Endothelial cell of hepatic sinusoid (primary cell): ENCODE data around the gene IL5RA.

ENCODE experiments used
- in situ Hi-C: cut with HindIII; loops from 2 replicates; pipeline ENCODE4 v1.10.0; 2017; ENCODE audit warnings: low sequenced_read_pairs

Gene IL5RA

GRCh38 chr3:3110299-3110630 is at the start of gene IL5RA:
TSS of gene IL5RA (minus strand) at chr3:3110374. CDS start at chr3:3104984, 5,390 bp downstream.
- in situ Hi-C loops, result no loop called here

DNA sequence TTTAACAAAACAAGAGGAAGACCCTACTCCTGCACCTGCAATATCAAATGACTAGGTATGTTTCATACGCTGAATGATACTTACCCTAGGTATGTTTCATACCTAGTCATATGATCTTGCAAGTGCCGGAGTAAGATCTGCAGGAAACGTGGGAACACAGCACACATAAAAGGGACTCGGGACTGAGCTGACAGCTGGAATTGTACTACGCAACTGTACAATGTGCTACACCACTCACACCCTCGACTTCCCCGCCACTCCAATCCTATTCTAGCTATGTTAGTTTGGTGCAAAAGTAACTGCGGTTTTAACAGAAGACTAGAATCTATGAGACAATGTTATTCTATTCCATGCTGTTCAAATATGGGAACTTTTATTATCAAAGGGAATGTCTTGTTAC is 47.3 kb upstream of the IL5RA start:
- in situ Hi-C loops, result no loop called here

- in situ Hi-C loops, result no loop called here
Measured at GRCh38 chr3:3154879-3155610, 44.9 kb upstream of the IL5RA start.

GRCh38 chr3:3151513-3151912 is 41.3 kb upstream of the IL5RA start:
- in situ Hi-C loops, result no loop called here

DNA sequence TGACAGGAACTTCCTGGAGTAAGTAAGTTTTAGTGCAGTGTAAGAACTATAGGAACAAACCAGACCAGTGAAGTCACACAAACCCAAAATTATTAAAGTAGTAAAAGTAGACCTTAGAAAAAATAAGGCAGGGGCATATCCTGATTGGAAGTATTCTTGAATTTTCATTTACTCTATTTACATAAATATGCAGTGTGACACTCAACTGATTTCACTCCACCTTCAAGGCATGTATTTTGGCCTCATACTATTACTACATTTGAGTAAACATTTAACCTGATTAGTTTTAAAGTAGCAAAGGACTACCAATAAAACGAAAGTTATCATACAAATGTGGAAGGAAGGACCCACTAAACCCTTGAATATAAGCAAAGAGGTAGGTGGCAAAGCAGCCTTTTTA is 39.4 kb upstream of the IL5RA start:
- in situ Hi-C loops, result no loop called here

DNA sequence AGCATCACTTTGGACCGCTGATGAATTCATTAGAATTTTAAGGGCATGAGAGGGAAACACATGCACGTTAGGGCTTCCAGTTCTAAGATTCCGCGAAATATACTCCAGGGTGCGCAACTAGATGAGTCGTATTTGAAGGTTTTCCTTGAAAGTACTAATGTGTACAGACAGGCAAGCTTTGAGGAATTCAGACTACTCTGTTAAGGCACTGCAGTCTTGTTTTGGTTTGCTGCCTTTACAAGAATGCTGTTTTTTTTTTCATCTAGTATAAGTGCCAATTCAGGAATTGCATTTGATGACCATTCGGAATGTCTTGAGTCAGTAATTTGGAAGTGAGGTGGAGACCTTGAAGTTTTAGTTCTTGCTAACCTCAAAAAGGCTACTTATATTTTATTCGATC is 35.7 kb upstream of the IL5RA start:
- in situ Hi-C loops, result no loop called here

DNA sequence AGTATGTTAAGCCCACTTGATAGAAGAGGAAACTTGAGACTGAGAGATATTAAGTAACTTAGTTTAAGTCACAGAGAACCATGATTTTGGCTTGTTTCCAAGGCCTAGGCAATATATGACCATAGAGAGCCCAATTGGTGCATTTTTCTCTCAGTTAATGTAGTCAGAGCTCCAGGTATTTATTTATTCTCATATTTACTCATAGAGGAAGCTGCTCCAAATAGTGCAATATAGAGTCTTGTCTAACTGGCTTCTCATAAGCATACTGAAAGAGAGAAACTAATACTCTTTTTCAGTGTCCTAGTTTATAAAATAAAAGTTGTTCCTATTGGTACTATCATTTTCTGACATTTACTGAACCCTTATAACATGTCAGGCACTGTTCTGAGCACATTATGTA is 31.8 kb upstream of the IL5RA start:
- in situ Hi-C loops, result no loop called here

DNA sequence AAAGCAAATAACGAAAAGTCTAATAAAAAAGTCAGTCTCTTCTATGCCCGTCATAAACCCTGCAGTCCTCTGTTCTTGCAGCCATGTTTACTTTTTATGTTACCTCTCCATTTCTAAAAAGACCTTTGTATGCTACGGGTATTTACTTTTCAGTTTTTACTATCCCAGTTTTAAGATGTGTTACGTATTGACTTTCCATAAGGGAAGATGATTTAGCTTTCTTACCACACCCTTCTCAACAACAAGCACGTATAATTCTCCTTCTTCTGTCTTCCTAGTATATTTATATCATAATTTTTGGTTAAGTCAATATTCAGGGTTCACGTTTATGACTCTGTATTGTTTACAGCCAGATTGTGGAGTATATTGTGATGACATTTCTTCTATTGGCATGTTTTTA is 27.4 kb upstream of the IL5RA start:
- in situ Hi-C loops, result no loop called here

DNA sequence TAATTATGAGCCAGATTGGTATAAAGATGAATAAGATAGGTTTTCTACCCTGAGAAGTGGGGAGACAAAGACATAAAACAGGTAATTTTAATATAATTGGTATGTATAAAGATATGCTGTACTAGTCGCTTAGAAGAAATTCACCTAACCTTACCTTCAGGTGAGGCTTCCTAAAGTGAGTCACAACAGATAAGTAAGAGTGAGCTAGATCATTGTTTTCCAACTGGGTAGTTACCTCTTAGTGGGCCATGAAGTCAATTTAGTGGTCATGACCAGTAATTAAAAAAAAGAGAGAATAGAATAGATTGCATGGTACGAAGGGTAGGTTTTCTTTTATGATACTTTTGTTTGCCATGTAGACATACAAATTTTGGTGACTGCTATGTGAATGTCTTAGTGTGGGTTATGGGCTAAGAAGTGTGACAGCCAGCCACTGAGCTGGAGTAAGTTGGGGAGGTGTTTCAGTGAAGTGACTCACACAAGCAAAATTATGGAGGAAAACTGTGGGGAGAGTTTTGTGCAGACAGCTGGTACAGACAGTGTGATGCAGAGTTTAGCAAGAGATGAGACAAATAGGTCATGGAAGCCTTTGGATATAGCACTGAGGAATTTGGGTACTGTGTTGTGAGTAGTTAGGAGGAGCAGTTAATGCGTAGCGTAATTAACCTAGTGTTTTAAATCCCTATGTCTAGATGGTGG is 24.7 kb upstream of the IL5RA start:
- in situ Hi-C loops, result no loop called here

DNA sequence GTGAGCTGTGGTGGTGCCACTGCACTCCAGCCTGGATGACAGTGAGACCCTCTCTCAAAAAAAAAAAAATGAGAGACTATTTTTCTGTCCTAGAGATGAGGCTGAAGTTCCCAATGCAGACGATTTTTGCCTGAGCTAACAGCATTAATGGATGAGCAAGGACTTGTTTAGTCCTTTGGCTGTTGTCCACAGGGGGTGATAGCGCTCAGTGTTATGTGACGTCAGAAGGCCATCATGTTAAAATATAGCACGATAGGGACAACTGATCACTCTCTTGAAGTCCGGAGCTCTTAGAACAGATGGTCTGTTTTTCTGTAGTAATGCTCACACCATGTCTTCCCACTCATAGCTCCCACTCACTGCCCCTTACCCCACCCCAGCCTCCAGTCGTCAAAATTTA is 23.3 kb upstream of the IL5RA start:
- in situ Hi-C loops, result no loop called here

DNA sequence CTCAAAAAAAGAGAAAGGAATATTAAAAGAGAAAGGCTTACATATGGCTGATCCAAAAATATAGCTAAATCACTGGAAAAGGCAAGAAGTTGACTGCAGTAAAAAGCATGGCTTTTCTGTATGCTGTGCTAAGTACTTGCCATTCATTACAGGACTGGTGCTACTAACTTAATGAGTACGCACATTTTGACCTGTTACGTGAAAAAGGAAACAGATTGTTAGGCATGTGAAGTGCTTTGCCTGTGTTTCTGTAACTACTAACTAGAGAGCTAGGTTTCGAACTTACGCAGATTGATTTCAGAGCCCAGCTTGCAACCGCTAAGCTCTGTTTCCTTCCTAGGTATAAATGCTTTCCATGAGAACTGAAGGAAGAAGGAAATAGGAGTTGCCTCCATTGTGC is 19.4 kb upstream of the IL5RA start:
- in situ Hi-C loops, result no loop called here

DNA sequence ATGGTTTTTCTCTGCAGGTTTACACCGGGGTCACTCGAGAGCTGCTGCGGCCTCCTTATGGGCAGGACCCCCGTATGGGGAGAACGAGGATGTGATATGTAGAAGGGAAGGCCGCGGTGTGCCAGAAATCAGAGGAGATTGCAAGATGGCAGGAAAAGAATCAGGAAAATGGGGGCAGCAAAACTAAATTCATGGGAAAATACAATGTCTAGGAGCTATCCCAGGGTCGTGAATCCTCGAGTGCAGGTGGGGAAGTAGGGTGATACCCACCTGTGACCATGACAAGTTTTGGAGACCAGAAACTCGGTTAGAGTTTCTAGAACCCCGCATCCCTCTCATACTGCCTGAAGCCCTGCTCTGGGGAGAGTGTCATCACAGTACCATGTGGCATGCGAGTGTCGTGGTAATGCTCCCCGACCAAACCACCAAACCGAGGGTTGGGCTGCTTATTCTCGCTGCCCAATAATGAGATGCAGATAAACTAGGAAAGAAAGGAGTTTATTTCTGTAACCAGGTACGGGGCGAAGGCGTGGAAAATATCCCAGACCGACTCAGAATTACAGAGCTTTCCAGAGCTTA is 17.3 kb upstream of the IL5RA start:
- in situ Hi-C loops, result no loop called here

DNA sequence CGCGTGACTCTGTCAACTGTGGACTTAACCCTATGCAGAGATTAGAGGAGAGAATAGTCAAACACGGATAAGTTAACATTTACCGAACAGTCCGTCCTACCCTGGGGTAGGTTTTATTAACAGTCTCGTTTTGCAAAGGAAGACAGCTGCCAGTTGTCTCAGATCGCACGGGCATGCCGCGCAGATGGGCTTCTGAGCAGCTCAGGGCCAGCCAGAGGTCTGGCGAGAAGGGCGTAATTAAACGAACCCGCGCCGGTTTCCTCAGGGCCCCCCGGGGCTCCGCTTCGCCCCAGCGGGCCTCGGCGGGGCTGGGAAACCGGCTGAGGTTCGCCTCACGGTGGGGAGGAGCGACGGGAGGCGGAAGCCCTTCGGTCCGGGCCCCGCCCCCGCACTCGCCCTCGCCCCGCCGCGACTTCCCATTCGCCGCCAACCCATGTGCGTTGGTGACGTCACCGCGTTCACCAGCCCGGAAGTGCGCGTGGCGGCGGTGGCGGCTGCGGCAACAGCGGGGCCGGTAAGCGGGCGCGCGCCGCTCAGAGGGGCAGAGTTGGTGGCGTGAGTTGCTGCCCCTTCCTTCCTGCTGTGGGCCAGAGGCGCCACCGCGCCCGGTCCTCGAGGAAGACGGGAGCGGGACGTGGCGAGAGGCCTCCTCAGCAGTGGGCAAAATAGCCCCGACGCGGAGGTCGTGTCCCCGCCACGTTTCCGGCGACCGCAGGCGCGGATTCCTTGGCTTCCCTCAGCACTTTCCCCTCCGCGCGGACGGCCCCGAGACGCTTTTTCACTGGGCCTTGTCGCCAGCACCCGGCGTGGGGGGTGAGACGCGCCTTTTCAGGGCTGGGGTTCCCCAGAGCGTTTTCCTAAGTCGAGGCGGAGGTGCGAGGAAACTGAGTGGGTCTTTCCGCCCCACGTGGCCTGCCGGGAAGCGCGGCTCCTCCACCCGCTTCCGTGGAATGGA is 16.6 kb upstream of the IL5RA start, which contains the start of gene TRNT1:
TRNT1 (plus strand) TSS at position 464 of the 955 bp plus-strand sequence. CDS start 2,101 bp downstream, outside the sequence.
- in situ Hi-C loops, result no loop called here

- in situ Hi-C loops, result no loop called here
Measured at GRCh38 chr3:3125977-3126376, 15.8 kb upstream of the IL5RA start.

- in situ Hi-C loops, result no loop called here
Measured at GRCh38 chr3:3119393-3119851, 9.2 kb upstream of the IL5RA start.

GRCh38 chr3:3117651-3118050 is 7.5 kb upstream of the IL5RA start:
- in situ Hi-C loops, result no loop called here

DNA sequence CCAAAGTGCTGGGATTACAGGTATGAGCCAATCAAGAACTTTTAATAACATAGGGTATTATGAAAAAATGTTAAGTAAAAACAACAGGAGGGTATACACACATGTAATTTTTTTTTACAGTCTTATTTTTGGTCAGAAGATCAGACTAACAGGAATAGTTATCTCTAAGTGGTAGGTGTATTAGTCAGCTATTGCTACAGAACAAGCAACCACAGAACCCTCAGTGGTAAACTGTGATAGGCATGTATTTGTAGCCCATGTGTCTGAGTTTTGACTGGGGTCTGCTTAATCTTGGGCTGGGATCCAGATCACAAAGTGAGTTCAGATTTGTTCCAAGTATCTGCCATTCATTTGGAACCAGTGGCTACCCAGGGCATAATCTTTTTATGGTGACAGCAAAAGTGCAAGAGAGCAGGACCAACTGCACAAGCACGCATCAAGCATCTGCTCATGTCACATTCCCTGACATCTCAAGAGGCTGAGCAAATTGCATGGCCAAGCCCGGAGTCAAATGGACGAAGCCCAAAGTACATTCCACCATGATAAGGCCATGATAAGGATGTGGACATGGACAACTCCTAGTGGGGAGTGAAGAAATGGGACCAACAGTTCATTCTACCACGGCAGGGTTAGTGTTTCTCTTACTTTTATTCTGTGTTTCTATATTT is 3.0 kb upstream of the IL5RA start:
- in situ Hi-C loops, result no loop called here

DNA sequence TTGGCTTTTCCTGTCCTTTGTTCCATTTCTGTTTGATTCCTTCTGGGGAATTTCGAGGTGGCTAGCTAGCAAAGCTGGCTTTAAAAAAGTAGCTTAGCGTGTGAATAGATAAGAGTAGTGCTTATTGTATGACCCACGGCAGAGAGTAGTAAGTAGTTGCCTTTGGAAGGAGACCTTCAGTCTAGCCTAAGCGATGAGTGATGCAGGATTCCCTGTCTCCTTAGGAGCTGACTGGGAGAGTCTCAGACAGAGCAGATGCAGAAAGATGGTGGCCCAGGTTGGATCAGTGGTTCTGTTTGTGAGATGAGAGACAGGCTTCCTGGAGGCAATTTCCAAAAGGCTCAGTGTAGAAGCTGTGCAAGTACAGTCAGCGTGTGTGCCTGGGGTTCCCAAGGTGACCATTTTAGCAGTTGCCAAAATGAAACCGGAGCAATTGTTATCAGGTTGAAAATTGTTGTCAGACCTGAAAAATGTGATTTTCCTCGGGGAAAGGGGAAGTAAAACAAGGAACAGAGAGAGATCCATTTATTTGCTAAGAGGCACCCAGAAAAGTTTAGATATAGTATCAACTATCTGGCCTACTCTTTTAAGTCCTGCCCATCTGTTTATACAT is 681 bp upstream of the IL5RA start:
- in situ Hi-C loops, result no loop called here

- in situ Hi-C loops, result no loop called here
Measured at GRCh38 chr3:3109407-3110298, 521 bp downstream of the IL5RA start.
